A673 (cell line): ENCODE measurements around the gene DUS3L. TPM values are rescaled to one million over a fixed set of nuclear protein-coding genes. Genes with fewer than 3 reads are reported as not detected.

Experiments
- BruUV-seq: library from RNA; stranded (reverse); fragments of 400-500 nt; replicated peaks from 2 replicates; lab custom pipeline; 2021; lab: Mats Ljungman, UMichigan
- CTCF ChIA-PET: fragments of 300-600 bp; sonication (Branson Sonifier 250); formaldehyde crosslinking; loops from one replicate; lab custom pipeline; 2022; ENCODE audit warnings: antibody characterized with exemption; lab: Charles Lee
- POLR2A ChIA-PET: fragments of 300-600 bp; sonication (Branson Sonifier 250); formaldehyde crosslinking; loops from one replicate; lab custom pipeline; 2022; ENCODE audit warnings: antibody characterized with exemption; ENCODE audit not compliant: low non-redundant PET; lab: Charles Lee
- DNase-seq: peaks from one replicate; pipeline ENCODE4 v3.0.0-alpha.2; 2015; ENCODE audit warnings: low spot score
- H3K27ac ChIP-seq: fragments of 200-600 bp; sonication (generic); 2 replicates; pipeline ENCODE4 v1.5.1; 2016; ENCODE audit warnings: mixed run types, low read depth, mild to moderate bottlenecking, mixed read lengths, antibody characterized with exemption, low read length; ENCODE audit not compliant: poor library complexity, severe bottlenecking
- H3K27me3 ChIP-seq: fragments of 200-600 bp; sonication (generic); replicated peaks from 2 replicates; pipeline ENCODE4 v1.6.1; 2017; ENCODE audit warnings: mixed run types, low read depth, mild to moderate bottlenecking, mixed read lengths, antibody characterized with exemption, low read length; ENCODE audit not compliant: insufficient read depth, poor library complexity
- H3K36me3 ChIP-seq: fragments of 200-600 bp; sonication (generic); 2 replicates; pipeline ENCODE4 v1.6.1; 2016; ENCODE audit warnings: mixed run types, mild to moderate bottlenecking, mixed read lengths, antibody characterized with exemption, low read length; ENCODE audit not compliant: insufficient read depth, poor library complexity, severe bottlenecking
- H3K4me1 ChIP-seq: fragments of 200-600 bp; sonication (generic); 2 replicates; pipeline ENCODE4 v1.6.1; 2017; ENCODE audit warnings: mixed run types, mild to moderate bottlenecking, mixed read lengths, antibody characterized with exemption, low read length; ENCODE audit not compliant: insufficient read depth, poor library complexity, severe bottlenecking
- H3K4me3 ChIP-seq: fragments of 200-600 bp; sonication (generic); 2 replicates; pipeline ENCODE4 v1.5.1; 2016; ENCODE audit warnings: low read depth, mixed run types, mild to moderate bottlenecking, mixed read lengths, low read length; ENCODE audit not compliant: poor library complexity, severe bottlenecking
- H3K9me3 ChIP-seq: fragments of 200-600 bp; sonication (generic); 2 replicates; pipeline ENCODE4 v1.6.1; 2016; ENCODE audit warnings: mixed run types, low read depth, mild to moderate bottlenecking, mixed read lengths, antibody characterized with exemption, low read length; ENCODE audit not compliant: poor library complexity, severe bottlenecking
- EZH2 ChIP-seq: fragments of 200-600 bp; sonication (generic); IDR thresholded peaks from 2 replicates; pipeline ENCODE4 v1.6.1; 2017; ENCODE audit warnings: borderline replicate concordance, low read depth, mild to moderate bottlenecking, mixed read lengths, antibody characterized with exemption, low read length; ENCODE audit not compliant: poor library complexity, severe bottlenecking
- intact Hi-C: fragments of 100-400 bp; cut with micrococcal nuclease; formaldehyde crosslinking; loops from one replicate; pipeline ENCODE4 v1.10.0; 2022; ENCODE audit not compliant: unreplicated experiment
- total RNA-seq: library from RNA; stranded (reverse); gene quantifications from 2 replicates; pipeline ENCODE4 v1.2.3, GENCODE V29; 2021
- TF ChIP-seq, protein P1 (sequence below): fragments of 300-800, 200-600 bp; sonication (generic); conservative IDR thresholded peaks from 2 replicates; pipeline ENCODE4 v1.5.1; 2017; ENCODE audit warnings: low read depth, mild to moderate bottlenecking, antibody characterized with exemption, low read length, moderate library complexity, mixed read lengths

Gene DUS3L
- total RNA-seq, 1 experiment from 2014 or later, result 85.3 TPM

- Histone ChIP-seq H3K4me3 (no peak overlapping the region), H3K9me3 (no peaks in the 10 kb centered on the region), H3K36me3 (no peaks in the 10 kb centered on the region), H3K27me3 (no peaks in the 10 kb centered on the region), H3K27ac (no peak overlapping the region), H3K4me1 (peaks cover 13% of the 10 kb centered on the region)
- intact Hi-C loops, result no loop called here
- ChIA-PET POLR2A (no interaction called here), CTCF (no interaction called here)
- no peak for DNase-seq
- no TSS peak for BruUV-seq
- TF ChIP-seq EZH2, result no peak
- TF ChIP-seq, protein P1, sequence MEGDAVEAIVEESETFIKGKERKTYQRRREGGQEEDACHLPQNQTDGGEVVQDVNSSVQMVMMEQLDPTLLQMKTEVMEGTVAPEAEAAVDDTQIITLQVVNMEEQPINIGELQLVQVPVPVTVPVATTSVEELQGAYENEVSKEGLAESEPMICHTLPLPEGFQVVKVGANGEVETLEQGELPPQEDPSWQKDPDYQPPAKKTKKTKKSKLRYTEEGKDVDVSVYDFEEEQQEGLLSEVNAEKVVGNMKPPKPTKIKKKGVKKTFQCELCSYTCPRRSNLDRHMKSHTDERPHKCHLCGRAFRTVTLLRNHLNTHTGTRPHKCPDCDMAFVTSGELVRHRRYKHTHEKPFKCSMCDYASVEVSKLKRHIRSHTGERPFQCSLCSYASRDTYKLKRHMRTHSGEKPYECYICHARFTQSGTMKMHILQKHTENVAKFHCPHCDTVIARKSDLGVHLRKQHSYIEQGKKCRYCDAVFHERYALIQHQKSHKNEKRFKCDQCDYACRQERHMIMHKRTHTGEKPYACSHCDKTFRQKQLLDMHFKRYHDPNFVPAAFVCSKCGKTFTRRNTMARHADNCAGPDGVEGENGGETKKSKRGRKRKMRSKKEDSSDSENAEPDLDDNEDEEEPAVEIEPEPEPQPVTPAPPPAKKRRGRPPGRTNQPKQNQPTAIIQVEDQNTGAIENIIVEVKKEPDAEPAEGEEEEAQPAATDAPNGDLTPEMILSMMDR, result no peak
Observed at GRCh38 chr19:5809469-5809868, 18.5 kb upstream of the DUS3L start.

GRCh38 chr19:5809053-5809452, 18.1 kb upstream of the DUS3L start:
- intact Hi-C loops, result no loop called here
- H3K36me3 ChIP-seq, result no peaks in the 10 kb centered on the region
- H3K27ac ChIP-seq, result no peak overlapping the region
- peaks cover 16% of the 10 kb centered on the region for H3K4me1 ChIP-seq
- CTCF ChIA-PET, result interaction anchor here (0.7 kb wide), 1 partner anchor 31 kb away, joined by 4 read pairs; no protein-coding TSS in a partner anchor
- no peaks in the 10 kb centered on the region for H3K27me3 ChIP-seq
- H3K4me3 ChIP-seq, result no peak overlapping the region
- BruUV-seq, result no TSS peak
- no peak for DNase-seq
- H3K9me3 ChIP-seq, result no peaks in the 10 kb centered on the region
- POLR2A ChIA-PET, result no interaction called here
- TF ChIP-seq, protein P1, result no peak
- TF ChIP-seq EZH2, result no peak

DNA sequence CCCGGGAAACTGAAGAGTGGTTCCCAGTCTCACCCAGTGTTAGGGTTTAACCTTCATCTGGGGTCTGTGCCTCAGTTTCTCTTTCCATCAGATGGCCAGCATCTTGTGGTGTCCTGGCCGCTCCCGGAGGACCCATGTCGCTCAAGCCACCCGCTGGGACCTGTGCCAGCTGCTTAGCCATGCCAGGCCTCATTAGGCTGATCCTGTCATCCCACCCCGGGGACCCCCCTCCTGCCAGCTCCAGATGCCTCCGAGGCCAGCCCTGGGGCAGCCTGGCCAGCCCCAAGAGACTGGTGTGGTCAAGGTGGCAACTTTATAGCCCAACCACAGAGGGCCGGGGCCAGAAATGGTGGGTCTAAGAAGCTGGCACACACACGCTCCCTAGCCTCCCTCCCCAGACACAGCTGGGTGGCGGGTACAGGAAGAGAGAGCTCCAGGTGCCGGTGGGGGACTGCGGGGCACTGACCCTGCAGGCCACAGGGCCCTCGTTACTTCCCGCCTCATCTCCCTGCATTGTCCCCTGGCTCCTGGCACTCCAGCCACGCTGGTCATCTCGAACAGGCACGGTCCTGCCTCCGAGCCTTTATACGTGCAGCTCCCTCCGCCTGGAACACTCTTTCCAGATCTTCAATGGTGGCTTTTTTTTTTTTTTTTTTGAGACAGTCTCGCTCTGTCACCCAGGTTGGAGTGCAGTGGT, 17.3 kb upstream of the DUS3L start:
- no peaks in the 10 kb centered on the region for H3K36me3 ChIP-seq
- H3K4me3 ChIP-seq, result no peak overlapping the region
- peaks cover 21% of the 10 kb centered on the region for H3K4me1 ChIP-seq
- BruUV-seq, result no TSS peak
- TF ChIP-seq, protein P1, result no peak
- TF ChIP-seq EZH2, result no peak
- ChIA-PET POLR2A (no interaction called here), CTCF (interaction anchor here (0.7 kb wide), 1 partner anchor 31 kb away, joined by 4 read pairs; no protein-coding TSS in a partner anchor)
- intact Hi-C loops, result no loop called here
- no peak overlapping the region for H3K27ac ChIP-seq
- no peak for DNase-seq
- H3K9me3 ChIP-seq, result no peaks in the 10 kb centered on the region
- H3K27me3 ChIP-seq, result no peaks in the 10 kb centered on the region
